OCI-LY3 (cell line): ENCODE data around the gene KIF25.

Source experiments
- CTCF ChIP-seq: fragments of 200-600, 300-600 bp; sonication (generic); IDR thresholded peaks from 2 replicates; pipeline ENCODE4 v1.5.1; 2014; ENCODE audit warnings: antibody characterized with exemption, low read length, low read depth
- EZH2phosphoT487 ChIP-seq: fragments of 200-600 bp; shearing (Covaris generic); IDR thresholded peaks from 2 replicates; pipeline ENCODE4 v1.6.1; 2018; ENCODE audit warnings: antibody characterized with exemption, mixed run types, low read depth

DNA sequence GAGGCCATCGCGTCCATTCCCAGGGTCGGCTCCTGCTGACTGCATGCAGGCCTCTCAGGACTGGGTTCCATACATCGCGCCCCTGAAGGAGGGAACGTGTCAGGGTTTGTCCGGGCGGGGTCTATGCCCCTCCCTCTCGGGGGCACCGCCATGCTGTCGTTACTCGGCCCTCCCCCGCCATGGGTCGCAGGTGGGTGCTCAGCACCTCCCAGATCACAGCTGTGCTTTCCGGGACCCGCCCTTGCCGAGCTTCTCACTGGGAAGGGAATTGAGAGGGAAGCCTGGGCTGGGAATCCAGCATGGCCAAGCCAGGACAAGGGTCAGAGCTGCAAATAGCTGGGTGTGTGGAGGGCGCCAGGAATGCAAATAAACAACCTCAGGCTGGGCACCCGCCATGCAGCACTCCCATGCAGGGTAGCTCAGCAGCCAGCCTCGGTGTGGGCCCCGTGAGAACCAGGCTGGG is 81.5 kb downstream of the KIF25 start, which contains the start of gene FRMD1:
- TF ChIP-seq CTCF (no peak), EZH2phosphoT487 (no peak)
